ENCODE data around the gene KIF5C.

GRCh38 chr2:149021271-149021719 is 146.3 kb downstream of the KIF5C start:
- TF ChIP-seq POLR2AphosphoS5 (IDR thresholded peaks at IDR 0.05) = no peak
- TF ChIP-seq, protein P1, sequence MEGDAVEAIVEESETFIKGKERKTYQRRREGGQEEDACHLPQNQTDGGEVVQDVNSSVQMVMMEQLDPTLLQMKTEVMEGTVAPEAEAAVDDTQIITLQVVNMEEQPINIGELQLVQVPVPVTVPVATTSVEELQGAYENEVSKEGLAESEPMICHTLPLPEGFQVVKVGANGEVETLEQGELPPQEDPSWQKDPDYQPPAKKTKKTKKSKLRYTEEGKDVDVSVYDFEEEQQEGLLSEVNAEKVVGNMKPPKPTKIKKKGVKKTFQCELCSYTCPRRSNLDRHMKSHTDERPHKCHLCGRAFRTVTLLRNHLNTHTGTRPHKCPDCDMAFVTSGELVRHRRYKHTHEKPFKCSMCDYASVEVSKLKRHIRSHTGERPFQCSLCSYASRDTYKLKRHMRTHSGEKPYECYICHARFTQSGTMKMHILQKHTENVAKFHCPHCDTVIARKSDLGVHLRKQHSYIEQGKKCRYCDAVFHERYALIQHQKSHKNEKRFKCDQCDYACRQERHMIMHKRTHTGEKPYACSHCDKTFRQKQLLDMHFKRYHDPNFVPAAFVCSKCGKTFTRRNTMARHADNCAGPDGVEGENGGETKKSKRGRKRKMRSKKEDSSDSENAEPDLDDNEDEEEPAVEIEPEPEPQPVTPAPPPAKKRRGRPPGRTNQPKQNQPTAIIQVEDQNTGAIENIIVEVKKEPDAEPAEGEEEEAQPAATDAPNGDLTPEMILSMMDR (IDR thresholded peaks at IDR 0.05) = no peak
